HG03469 (cell line): ENCODE data around the gene MAN2A2.
"Not testable (repeated sequence)": the region's sequence is repeated elsewhere in the genome, so short reads cannot be mapped to it uniquely, and the experiment has no call there.

Experiments
- ATAC-seq: cut with Tn5 transposase; IDR thresholded peaks from one replicate; pipeline ENCODE4 v1.9.1; 2021; ENCODE audit warnings: mild to moderate bottlenecking, moderate library complexity, moderate number of reproducible peaks; ENCODE audit not compliant: unreplicated experiment

MAN2A2 gene

DNA sequence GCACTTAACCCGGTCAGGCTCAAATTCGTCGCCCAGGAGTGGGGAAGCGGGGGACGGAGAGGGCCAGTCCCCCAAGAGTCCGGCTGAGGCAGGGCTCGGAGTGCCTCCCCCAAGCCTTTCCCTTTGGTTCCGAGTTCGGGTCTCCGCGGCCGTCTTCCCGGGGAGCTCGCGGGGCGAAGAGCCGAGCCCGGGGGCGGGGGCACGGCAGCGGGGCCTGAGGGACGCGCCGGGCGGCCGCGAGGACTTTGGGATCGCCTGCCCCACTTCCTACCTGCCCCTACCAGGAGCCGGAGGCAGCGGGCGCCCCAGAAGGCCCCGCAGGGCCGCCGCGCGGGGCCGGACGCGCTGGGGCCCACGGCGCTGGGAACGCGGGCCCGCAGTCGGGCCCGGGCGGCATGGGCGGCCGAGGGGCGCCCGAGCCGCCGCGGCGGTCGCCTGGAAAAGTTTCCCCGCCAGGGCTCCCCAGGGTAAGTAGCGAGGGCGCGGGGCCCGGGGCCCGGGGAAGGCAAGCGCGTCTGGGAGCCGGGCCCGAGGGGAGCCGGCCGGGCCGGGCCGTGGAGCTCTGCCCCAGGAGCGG is 31.9 kb upstream of the MAN2A2 start:
- ATAC-seq: no peak

GRCh38 chr15:90871716-90872485 is 31.2 kb upstream of the MAN2A2 start:
- ATAC-seq: no peak

GRCh38 chr15:90872486-90873184 is 30.5 kb upstream of the MAN2A2 start:
- no peak for ATAC-seq

DNA sequence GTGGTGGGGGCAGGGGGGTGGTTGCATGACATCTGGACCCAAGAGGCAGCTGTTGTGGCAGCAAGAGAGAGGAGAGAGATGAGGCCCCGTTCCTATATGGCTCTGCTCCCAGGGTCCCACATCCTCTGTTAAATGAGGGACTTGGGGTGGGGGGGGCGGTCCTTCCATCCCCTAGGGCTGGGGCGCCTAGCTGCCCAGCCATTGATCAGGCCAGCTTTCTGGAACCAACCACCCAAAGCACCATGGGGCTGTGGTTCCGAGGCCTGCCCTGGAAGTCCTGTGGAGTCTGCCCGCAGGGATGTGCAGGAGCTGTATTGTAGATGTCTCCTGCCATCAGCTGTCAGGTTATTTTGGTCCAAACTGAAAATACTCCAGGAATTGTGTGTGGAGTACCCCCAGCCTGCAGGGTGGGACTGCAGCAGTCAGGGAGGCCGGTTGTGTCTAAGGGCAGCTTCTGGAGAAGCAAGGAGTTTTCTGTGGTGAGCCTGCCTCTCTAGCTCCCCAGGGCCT is 29.6 kb upstream of the MAN2A2 start:
- ATAC-seq: no peak

- ATAC-seq: no peak
Observed at GRCh38 chr15:90873998-90874605, 29.0 kb upstream of the MAN2A2 start.

DNA sequence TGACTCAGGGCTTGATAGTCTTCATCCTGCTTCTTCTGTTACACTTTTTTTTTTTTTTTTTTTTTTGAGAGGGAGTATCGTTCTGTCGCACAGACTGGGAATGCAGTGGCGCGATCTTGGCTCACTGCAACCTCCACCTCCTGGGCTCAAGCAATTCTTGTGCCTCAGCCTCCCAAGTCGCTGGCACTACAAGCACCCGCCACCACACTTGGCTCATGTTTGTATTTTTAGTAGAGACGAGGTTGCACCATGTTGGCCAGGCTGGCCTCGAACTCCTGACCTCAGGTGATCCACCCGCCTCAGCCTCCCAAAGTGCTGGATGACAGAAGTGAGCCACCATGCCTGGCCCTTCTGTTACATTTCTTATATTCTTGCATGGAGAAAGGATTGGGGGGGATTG is 28.1 kb upstream of the MAN2A2 start:
- ATAC-seq: not testable (repeated sequence)

DNA sequence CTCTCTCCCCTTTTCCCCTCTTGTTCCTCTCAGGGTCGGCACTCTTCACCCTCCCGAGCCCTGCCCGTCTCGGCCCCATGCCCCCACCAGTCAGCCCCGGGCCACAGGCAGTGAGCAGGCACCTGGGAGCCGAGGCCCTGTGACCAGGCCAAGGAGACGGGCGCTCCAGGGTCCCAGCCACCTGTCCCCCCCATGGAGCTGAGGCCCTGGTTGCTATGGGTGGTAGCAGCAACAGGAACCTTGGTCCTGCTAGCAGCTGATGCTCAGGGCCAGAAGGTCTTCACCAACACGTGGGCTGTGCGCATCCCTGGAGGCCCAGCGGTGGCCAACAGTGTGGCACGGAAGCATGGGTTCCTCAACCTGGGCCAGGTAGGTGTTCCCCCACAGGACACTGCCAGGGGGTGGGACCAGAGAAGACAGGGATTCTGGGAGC is 27.5 kb upstream of the MAN2A2 start:
- no peak for ATAC-seq

DNA sequence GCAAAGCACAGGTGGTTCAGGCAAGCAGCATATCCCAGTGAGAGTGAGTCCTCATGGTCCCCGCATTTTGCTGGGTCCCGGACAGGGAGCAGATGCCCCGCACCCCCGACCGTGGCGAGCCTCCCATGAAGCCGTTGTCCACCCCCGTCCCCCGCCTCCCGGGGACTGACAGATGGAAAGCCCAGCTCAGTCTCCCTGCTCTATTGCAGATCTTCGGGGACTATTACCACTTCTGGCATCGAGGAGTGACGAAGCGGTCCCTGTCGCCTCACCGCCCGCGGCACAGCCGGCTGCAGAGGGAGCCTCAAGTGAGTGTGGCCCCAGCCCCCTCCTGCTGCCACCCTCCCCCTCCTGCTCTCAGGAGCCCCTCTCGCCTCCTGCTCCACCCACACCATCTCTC is 27.1 kb upstream of the MAN2A2 start:
- ATAC-seq: no peak

DNA sequence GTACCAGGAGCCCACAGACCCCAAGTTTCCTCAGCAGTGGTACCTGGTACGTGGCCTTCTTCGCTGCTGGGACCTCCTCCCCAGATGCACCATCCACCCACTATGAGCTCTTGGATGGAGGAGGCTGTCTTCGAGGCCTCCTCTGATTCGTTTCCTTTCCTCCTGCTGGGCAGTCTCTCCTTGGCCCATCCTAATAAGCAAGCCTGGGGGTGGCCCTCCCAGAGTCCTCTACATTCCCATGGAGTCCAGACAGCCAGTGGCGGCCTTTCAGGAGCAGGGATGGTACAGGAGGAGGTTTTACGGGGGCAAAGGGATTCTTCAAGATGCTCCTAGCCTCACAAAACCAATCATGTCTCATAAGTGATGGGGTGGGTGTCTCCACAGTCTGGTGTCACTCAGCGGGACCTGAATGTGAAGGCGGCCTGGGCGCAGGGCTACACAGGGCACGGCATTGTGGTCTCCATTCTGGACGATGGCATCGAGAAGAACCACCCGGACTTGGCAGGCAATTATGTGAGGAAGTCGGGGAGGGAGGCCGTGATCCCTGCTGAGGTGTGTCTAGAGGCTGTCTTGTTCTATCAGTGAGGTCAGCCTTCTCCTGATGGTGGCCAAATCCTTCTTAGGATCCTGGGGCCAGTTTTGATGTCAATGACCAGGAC is 26.5 kb upstream of the MAN2A2 start:
- no peak for ATAC-seq

GRCh38 chr15:90877315-90877714 is 25.8 kb upstream of the MAN2A2 start:
- no peak for ATAC-seq

- no peak for ATAC-seq
Observed at GRCh38 chr15:90877996-90878395, 25.1 kb upstream of the MAN2A2 start.

DNA sequence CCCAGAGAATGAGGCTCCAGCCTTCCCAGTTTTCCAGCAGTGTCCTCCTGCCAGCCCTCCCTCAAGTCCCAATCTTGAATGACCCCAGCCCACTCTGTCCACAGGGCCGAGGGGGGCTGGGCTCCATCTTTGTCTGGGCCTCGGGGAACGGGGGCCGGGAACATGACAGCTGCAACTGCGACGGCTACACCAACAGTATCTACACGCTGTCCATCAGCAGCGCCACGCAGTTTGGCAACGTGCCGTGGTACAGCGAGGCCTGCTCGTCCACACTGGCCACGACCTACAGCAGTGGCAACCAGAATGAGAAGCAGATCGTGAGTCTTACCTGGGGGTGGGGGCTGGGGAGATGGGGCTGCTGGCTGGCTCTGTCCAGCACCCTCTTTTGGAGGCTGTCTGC is 24.4 kb upstream of the MAN2A2 start:
- ATAC-seq: no peak

- no peak for ATAC-seq
Observed at GRCh38 chr15:90879730-90880366, 23.3 kb upstream of the MAN2A2 start.

- ATAC-seq: no peak
Observed at GRCh38 chr15:90880381-90881145, 22.5 kb upstream of the MAN2A2 start.

DNA sequence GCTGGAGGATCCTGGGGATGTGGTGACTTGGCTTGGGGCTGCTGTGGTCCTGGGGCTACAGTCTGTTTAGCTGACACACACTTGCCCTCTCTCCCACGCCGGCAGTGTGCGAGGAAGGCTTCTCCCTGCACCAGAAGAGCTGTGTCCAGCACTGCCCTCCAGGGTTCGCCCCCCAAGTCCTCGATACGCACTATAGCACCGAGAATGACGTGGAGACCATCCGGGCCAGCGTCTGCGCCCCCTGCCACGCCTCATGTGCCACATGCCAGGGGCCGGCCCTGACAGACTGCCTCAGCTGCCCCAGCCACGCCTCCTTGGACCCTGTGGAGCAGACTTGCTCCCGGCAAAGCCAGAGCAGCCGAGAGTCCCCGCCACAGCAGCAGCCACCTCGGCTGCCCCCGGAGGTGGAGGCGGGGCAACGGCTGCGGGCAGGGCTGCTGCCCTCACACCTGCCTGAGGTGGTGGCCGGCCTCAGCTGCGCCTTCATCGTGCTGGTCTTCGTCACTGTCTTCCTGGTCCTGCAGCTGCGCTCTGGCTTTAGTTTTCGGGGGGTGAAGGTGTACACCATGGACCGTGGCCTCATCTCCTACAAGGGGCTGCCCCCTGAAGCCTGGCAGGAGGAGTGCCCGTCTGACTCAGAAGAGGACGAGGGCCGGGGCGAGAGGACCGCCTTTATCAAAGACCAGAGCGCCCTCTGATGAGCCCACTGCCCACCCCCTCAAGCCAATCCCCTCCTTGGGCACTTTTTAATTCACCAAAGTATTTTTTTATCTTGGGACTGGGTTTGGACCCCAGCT is 21.7 kb upstream of the MAN2A2 start:
- no peak for ATAC-seq

DNA sequence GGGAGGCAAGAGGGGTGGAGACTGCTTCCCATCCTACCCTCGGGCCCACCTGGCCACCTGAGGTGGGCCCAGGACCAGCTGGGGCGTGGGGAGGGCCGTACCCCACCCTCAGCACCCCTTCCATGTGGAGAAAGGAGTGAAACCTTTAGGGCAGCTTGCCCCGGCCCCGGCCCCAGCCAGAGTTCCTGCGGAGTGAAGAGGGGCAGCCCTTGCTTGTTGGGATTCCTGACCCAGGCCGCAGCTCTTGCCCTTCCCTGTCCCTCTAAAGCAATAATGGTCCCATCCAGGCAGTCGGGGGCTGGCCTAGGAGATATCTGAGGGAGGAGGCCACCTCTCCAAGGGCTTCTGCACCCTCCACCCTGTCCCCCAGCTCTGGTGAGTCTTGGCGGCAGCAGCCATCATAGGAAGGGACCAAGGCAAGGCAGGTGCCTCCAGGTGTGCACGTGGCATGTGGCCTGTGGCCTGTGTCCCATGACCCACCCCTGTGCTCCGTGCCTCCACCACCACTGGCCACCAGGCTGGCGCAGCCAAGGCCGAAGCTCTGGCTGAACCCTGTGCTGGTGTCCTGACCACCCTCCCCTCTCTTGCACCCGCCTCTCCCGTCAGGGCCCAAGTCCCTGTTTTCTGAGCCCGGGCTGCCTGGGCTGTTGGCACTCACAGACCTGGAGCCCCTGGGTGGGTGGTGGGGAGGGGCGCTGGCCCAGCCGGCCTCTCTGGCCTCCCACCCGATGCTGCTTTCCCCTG is 21.0 kb upstream of the MAN2A2 start:
- no peak for ATAC-seq

- no peak for ATAC-seq
Observed at GRCh38 chr15:90882781-90883525, 20.1 kb upstream of the MAN2A2 start.
